SU-DHL-6 (cell line): ENCODE results near the gene MST1R.

Source experiments
- H2AFZ ChIP-seq: fragments of 200-600 bp; sonication (generic); 2 replicates; pipeline ENCODE4 v1.6.1; 2014; ENCODE audit warnings: low read depth, mild to moderate bottlenecking, moderate library complexity, mixed read lengths, antibody characterized with exemption, low read length; ENCODE audit not compliant: severe bottlenecking
- H3F3A ChIP-seq: fragments of 200-600 bp; shearing (Covaris generic); 2 replicates; pipeline ENCODE4 v1.6.0; 2016; ENCODE audit warnings: antibody characterized with exemption, mild to moderate bottlenecking; ENCODE audit not compliant: insufficient read depth
- H3K27ac ChIP-seq: fragments of 200-600 bp; sonication (generic); 2 replicates; pipeline ENCODE4 v1.5.1; 2016; ENCODE audit warnings: low read depth, mild to moderate bottlenecking, low read length, moderate library complexity, mixed read lengths
- H3K27me3 ChIP-seq: fragments of 200-600 bp; sonication (generic), shearing (Covaris generic); 2 replicates; pipeline ENCODE4 v1.6.0; 2014; ENCODE audit warnings: mild to moderate bottlenecking, low read length
- H3K36me3 ChIP-seq: fragments of 200-600 bp; sonication (generic); 2 replicates; pipeline ENCODE4 v1.6.1; 2014; ENCODE audit warnings: mild to moderate bottlenecking, low read length, mixed read lengths
- H3K4me2 ChIP-seq: fragments of 300-600, 200-600 bp; shearing (Covaris generic), sonication (generic); 2 replicates; pipeline ENCODE4 v1.6.0; 2014; ENCODE audit warnings: low read length, low read depth, mild to moderate bottlenecking; ENCODE audit not compliant: poor library complexity, severe bottlenecking
- H3K4me3 ChIP-seq: fragments of 200-600 bp; sonication (generic); 2 replicates; pipeline ENCODE4 v1.5.1; 2014; ENCODE audit warnings: antibody characterized with exemption, low read length, mild to moderate bottlenecking, mixed read lengths; ENCODE audit not compliant: insufficient read depth, poor library complexity, severe bottlenecking
- H3K79me2 ChIP-seq: fragments of 200-600 bp; sonication (generic); 2 replicates; pipeline ENCODE4 v1.6.1; 2014; ENCODE audit warnings: mild to moderate bottlenecking, low read length, moderate library complexity; ENCODE audit not compliant: insufficient read depth
- H3K9ac ChIP-seq: fragments of 200-600 bp; sonication (generic); 2 replicates; pipeline ENCODE4 v1.7.0; 2014; ENCODE audit warnings: mild to moderate bottlenecking, low read length
- H3K9me2 ChIP-seq: fragments of 200-600 bp; sonication (generic); replicated peaks from 2 replicates; pipeline ENCODE4 v1.6.1; 2014; ENCODE audit warnings: low read length; ENCODE audit not compliant: insufficient read depth
- H3K9me3 ChIP-seq: fragments of 200-600 bp; sonication (generic); 2 replicates; pipeline ENCODE4 v1.6.1; 2014; ENCODE audit warnings: low read length, mixed read lengths; ENCODE audit not compliant: insufficient read depth
- H4K20me1 ChIP-seq: fragments of 200-600 bp; sonication (generic); 2 replicates; pipeline ENCODE4 v1.6.1; 2014; ENCODE audit warnings: low read depth, mild to moderate bottlenecking, antibody characterized with exemption, low read length, moderate library complexity, mixed read lengths
- CTCF ChIP-seq: fragments of 200-600 bp; sonication (generic); IDR thresholded peaks from one replicate; pipeline ENCODE4 v1.5.1; 2017; ENCODE audit warnings: antibody characterized with exemption, mild to moderate bottlenecking, low read length, moderate library complexity; ENCODE audit not compliant: insufficient read depth, poor library complexity, severe bottlenecking
- EZH2phosphoT487 ChIP-seq: fragments of 200-600 bp; sonication (generic), shearing (Covaris generic); conservative IDR thresholded peaks from 2 replicates; pipeline ENCODE4 v1.6.1; 2018; ENCODE audit warnings: mild to moderate bottlenecking, antibody characterized with exemption, low read length, moderate library complexity, mixed read lengths

Gene MST1R

GRCh38 chr3:49841806-49842205 lies 61.9 kb downstream of the MST1R start:
- no peak for TF ChIP-seq EZH2phosphoT487
- no peak for TF ChIP-seq CTCF
- H3K36me3 ChIP-seq = no peaks in the 10 kb centered on the region

DNA sequence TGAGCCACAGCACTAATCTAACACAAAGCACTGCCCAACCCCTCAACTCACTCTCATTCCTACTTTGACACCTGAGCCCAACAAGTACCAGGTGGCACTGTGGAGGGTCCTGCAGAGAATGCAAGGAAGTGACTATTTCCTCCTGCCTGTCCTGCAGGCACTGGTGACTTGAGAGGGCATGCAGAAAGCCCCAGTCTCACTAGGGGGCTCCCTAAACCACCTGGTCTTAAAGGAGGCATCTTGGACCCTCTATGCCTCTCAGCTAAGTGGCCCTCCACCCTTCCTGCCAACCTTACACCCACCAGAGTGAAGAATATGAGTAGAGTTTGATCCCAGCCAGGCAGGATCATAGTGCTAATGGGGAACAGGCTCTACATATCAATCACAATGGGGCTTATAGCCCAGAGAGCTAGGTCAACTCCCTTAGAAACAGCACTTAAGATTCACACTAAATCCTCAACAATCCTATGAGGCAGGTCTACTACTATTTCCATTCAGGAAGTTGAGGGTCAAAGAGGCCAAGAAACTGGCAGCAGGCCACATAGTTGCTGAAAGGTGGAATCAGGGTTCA lies 62.5 kb downstream of the MST1R start:
- no peak overlapping the region for H2AFZ ChIP-seq
- no peaks in the 10 kb centered on the region for H3K36me3 ChIP-seq
- H3K27ac ChIP-seq = no peak overlapping the region
- H3F3A ChIP-seq = no peaks in the 10 kb centered on the region
- H3K4me2 ChIP-seq = no peak overlapping the region
- H3K4me3 ChIP-seq = no peak overlapping the region
- H3K27me3 ChIP-seq = no peaks in the 10 kb centered on the region
- no peaks in the 10 kb centered on the region for H4K20me1 ChIP-seq
- H3K9ac ChIP-seq = no peak overlapping the region
- H3K9me3 ChIP-seq = no peaks in the 10 kb centered on the region
- H3K79me2 ChIP-seq = no peaks in the 10 kb centered on the region
- H3K9me2 ChIP-seq = no peaks in the 10 kb centered on the region
- TF ChIP-seq EZH2phosphoT487 (no peak), CTCF (peak; percentile 50)

More at GRCh38 chr3:49841806-49842205, 61.9 kb downstream of the MST1R start:
- no peaks in the 10 kb centered on the region for H3K79me2 ChIP-seq
- no peaks in the 10 kb centered on the region for H3K27me3 ChIP-seq
- H3K4me2 ChIP-seq = no peak overlapping the region
- H3K27ac ChIP-seq = no peak overlapping the region
- no peaks in the 10 kb centered on the region for H4K20me1 ChIP-seq
- no peaks in the 10 kb centered on the region for H3K9me2 ChIP-seq
- no peaks in the 10 kb centered on the region for H3K9me3 ChIP-seq
- no peaks in the 10 kb centered on the region for H3F3A ChIP-seq
- H3K4me3 ChIP-seq = no peak overlapping the region
- no peak overlapping the region for H2AFZ ChIP-seq
- H3K9ac ChIP-seq = no peak overlapping the region

- TF ChIP-seq EZH2phosphoT487 = no peak
- TF ChIP-seq CTCF = no peak
- Histone ChIP-seq H3K79me2 (no peaks in the 10 kb centered on the region), H3F3A (no peaks in the 10 kb centered on the region), H3K27me3 (no peaks in the 10 kb centered on the region), H3K36me3 (no peaks in the 10 kb centered on the region), H2AFZ (no peak overlapping the region), H3K27ac (no peak overlapping the region), H4K20me1 (no peaks in the 10 kb centered on the region), H3K9me2 (no peaks in the 10 kb centered on the region), H3K4me3 (no peak overlapping the region), H3K9ac (no peak overlapping the region), H3K9me3 (no peaks in the 10 kb centered on the region), H3K4me2 (no peak overlapping the region)
Measured at GRCh38 chr3:49840388-49840787, 63.3 kb downstream of the MST1R start.
